Measurements from ENCODE around the gene CD302.
"Not testable (repeated sequence)": the region's sequence is repeated elsewhere in the genome, so short reads cannot be mapped to it uniquely, and the experiment has no call there.

CD302 gene

DNA sequence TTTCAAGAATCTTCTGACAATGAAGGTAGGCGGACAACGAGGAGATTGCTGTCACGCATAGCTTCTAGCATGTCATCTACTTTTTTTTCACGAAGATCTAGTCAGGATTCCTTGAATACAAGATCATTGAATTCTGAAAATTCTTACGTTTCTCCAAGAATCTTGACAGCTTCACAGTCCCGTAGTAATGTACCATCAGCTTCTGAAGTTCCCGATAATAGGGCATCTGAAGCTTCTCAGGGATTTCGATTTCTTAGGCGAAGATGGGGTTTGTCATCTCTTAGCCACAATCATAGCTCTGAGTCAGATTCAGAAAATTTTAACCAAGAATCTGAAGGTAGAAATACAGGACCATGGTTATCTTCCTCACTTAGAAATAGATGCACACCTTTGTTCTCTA, 49.9 kb downstream of the CD302 start:
- no peak for DNase-seq (ENCODE audit: low spot score)

DNA sequence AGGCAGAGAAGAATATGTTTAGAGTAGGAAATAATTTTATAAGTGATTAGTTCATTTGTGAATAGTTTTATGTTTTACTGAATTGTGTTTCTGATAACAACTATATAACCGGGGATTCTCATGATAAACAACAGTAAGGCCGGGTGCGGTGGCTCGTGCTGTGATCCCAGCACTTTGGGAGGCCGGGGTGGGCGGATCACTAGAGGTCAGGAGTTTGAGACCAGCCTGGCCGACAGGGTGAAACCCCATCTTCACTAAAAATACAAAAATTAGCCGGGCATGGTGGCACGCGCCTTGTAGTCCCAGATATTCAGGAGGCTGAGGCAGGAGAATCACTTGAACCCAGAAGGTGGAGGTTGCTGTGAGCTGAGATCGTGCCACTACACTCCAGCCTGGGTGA, 52.8 kb downstream of the CD302 start:
- not testable (repeated sequence) for DNase-seq (ENCODE audit: low spot score)

DNA sequence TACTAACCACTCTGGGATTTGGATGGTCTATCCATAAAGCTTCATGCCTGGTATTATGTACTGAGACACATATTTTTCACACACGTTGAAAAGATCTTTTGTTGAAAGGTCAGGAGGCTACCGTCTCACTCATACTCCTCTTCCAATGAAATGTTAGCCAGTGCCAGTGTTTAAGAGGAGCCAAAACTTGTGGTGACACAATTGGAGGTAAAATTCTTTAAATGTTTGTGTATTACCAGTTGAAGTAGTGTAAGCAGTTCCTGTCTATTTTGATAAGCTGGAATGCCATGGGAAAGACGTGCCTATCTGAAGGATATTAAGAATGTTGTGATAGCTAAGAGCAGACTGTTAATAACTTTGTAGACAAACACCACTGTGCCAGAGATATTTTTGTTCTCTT, 53.6 kb downstream of the CD302 start:
- no peak for DNase-seq (ENCODE audit: low spot score)

DNA sequence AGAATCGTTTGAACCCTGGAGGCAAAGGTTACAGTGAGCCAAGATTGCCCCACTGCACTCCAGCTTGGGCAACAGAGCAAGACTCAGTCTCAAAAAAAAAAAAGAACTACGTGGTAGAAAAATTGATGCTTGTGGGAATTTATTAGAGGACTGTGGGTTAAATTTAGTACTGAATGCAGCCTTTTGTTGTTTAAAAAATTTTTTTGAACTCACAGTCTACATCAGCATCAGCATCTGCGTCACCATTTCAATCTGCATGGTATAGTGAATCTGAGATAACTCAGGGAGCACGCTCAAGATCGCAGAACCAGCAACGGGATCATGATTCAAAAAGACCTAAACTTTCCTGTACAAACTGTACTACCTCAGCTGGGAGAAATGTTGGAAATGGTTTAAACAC, 55.2 kb downstream of the CD302 start:
- no peak for DNase-seq (ENCODE audit: low spot score)

DNA sequence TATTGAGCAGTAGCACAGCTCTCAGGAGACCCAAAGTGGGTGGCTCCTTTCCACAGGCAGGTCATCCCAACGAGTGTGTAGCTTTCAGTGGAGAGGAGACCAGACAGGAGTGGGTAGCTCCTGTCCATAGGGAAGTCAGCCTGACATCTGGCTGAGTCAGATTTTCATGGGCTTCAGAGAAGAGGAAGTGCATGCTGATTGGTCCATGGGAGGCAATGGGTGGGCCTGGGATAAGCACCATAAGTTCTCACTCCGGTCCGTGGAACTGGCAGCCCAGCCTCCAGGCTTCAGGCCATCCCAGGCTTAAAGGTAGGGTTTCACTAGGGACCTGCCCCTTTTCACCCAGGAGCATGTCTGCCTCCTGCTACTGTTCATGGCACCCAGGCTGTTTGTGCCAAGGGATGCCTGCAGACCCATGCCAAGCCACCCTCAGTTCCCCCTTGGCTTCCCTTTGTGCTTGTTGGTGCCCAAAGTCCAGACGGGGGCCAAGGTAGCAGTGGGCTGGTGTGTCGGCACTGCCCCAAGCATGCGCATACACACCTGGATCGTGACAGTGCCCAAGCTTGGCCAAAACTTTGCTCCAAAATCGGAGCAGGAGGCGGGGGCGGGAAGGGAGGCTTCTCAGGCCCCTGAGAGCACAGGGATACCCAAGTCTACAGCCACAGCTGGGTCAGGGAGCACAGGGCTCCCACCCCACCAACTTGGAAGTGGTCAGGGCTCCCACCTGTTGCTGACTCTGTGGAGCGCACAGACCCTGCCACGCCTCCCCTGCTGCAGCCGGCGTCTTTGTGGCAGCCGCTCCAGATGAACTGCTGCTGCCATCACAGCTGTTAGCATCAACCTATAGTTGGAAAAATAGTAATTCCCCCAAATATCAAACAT, 59.3 kb downstream of the CD302 start:
- DNase-seq (ENCODE audit: low spot score), result no peak

DNA sequence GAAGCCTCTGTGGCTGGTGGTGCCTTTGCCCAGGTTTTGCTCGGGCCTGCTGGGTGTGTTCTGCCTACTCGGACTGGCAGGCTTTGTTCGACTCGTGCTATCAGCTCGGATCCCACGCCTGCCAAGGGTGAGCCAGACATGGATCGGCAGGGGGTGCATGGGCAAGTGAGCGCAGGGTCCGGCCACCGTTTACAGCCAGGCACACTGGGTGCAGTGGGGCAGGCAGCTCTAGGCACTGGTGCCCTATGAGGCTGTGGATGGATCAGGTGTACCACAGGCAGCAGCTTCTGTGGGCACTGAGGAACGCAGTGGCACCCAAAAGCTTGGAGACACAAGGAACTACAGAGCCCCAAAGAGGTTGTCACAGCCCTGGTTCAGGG, 60.1 kb downstream of the CD302 start:
- no peak for DNase-seq (ENCODE audit: low spot score)

DNA sequence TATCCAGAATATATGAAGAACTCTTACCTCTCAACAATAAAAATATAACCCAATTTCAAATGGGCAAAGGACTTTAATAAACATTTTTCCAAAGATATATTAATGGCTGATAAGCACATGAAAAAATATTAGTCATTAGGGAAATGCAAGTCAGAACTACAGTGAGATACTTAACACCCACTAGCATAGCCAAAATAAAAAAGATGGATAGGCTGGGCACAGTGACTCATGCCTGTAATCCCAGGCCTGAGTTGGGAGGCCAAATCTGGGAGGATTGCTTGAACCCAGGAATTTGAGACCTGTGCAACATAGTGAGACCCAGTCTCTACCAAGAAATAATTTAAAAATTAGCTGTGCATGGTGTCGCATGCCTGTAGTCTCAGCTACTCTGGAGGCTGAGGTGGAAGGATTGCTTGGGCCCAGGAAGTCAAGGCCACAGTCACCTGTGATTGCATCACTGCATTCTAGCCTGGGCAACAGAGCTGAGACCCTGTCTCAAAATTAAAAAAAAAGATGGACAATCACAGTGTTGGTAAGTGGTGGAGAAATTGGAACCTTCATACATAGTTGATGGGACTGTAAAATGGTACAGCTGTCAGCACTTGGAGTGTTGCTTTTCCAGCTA, 60.6 kb downstream of the CD302 start:
- DNase-seq (ENCODE audit: low spot score), result peak; percentile 25

DNA sequence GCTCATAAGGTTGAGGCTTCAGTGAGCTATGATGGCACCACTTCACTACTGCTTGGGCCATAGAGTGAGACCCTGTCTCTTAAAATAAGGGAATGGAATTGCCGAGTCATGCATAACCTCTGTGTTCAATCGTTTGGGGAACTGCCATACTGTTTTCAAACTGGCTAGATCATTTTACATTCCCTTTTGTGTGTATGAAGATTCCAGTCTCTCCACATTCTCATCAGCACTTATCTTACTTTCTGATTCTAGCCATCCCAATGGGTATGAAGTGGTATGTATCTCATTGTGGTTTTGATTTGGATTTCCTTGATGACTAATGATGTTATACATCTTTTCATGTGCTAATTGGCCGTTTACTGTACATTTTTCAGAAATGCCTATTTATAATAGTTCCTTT, 62.0 kb downstream of the CD302 start:
- no peak for DNase-seq (ENCODE audit: low spot score)

DNA sequence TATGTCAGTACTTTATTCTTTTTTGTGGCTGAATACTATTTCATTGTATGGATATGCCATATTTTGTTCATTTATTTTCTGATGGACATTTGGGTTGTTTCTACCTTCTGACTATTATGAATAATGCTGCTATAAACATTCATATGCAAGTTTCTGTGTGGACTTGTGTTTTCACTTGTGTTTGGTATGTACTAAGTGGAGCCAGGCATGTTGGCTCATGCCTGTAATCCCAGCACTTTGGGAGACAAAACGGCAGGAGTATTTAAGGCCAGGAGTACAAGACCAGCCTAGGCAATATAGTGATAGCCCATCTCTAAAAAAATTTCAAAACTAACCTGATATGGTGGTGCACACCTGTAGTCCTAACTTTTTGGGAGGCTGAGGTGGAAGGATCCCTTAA, 62.4 kb downstream of the CD302 start:
- DNase-seq (ENCODE audit: low spot score), result no peak

DNA sequence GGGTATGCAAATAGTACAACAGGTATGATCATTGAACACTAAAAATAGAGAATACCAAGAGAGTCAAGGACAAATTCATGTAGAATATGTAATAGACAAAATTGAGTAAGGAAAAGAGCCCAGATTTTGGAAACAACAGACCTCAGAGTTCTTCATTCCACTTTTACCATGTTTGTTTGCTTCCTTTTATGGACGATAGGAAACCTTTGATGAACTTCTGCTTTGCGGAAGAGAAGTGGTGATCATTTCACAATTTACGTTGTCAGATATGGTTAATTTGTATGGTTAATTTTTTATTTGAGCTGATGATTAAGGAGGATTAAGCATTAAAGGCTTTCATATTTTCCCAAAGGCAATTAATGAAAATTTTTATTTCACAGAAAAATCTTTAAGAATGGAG, 69.4 kb downstream of the CD302 start:
- no peak for DNase-seq (ENCODE audit: low spot score)

DNA sequence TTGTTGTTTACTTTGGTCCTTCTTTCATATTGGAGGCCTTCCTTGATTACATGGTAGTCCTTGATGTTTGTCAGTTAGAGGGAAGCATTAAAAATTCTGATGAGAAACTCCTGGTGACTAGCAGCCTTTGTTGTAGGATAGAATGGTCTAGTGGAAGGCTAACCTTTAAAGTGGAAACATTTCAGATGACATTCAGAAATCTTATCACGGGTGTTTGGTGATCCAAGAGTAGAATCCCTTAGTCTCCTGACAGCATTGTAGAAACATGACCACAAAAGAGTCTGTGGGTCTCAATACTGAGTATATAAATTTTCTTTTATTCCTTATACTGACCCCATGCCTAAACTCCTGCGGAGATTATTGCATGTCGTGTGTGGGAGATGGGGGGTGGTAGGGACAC, 72.3 kb downstream of the CD302 start:
- DNase-seq (ENCODE audit: low spot score), result no peak

DNA sequence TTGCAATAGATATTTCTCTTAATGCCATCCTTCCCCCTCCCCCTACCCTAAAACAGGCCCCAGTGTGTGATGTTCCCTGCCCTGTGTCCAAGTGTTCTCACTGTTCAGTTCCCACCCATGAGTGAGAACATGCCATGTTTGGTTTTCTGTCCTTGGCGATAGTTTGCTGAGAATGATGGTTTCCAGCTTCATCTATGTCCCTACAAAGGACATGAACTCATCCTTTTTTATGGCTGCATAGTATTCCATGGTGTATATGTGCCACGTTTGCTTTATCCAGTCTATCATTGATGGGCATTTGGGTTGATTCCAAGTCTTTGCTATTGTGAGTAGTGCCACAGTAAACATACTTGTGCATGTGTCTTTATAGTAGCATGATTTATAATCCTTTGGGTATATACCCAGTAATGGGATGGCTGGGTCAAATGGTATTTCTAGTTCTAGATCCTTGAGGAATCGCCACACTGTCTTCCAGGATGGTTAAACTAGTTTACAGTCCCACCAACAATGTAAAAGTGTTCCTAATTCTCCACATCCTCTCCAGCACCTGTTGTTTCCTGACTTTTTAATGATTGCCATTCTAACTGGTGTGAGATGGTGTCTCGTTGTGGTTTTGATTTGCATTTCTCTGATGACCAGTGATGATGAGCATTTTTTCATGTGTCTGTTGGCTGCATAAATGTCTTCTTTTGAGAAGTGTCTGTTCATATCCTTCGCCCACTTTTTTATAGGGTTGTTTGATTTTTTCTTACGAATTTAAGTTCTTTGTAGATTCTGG, 73.0 kb downstream of the CD302 start:
- not testable (repeated sequence) for DNase-seq (ENCODE audit: low spot score)

DNA sequence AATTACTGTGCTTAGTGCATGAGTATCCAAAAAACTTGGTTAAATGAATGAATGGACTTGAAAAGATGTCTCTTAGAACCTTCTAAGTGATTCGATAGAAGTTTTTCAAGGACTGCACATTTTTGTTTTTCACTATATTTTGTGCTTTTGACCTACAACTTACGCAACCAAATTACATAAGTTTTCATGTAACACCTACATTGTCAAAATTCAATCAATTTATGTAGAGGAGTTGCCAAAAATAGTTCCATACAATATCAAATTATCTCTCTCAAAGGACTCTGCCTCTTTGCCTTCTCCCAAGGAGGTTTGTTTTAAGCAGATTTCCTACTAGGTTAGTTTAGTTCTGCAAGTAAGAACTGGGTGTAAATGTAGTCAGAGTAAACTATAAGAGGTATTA, 75.4 kb downstream of the CD302 start:
- DNase-seq (ENCODE audit: low spot score), result no peak

DNA sequence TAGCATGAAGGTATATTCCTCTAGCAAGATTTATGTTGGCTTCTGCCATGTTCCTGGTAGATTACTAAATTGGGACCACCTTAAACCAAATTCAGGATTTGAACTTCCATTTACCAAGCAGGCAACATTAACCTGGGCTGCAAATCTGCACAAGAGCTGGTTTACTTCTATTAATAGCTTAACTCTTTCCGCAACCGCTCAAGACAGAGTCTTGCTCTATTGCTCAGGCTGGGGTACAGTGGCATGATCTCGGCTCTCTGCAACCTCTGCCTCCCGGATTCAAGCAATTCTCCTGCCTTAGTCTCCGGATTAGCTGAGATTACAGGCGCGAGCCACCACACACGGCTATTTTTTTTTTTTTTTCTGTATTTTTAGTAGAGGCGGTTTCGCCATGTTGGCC, 77.3 kb downstream of the CD302 start:
- no peak for DNase-seq (ENCODE audit: low spot score)
